Kidney (tissue), 14 donors: ENCODE measurements around the gene EGLN1. TPM values are rescaled to one million over a fixed set of nuclear protein-coding genes. Genes with fewer than 3 reads are reported as not detected.

Experiments
- DNase-seq, 5 donors: peaks; one replicate each; pipeline ENCODE4 v3.0.0-alpha.2; 2013 to 2020
- FAIRE-seq: peaks from 2 replicates; lab custom pipeline; 2012; peaks lifted over from hg19 to GRCh38; lab: Jason Lieb, UNC
- H3K27ac ChIP-seq, 2 donors: one replicate each; pipeline ENCODE4 v1.7.0; 2013; ENCODE audit warnings: low read depth in 2 of 2, low read length in 2 of 2, inconsistent platforms in 1 of 2
- H3K27me3 ChIP-seq: one replicate; pipeline ENCODE4 v1.7.1; 2013; ENCODE audit warnings: low read length, inconsistent platforms; ENCODE audit not compliant: control insufficient read depth, insufficient read depth
- H3K36me3 ChIP-seq, 3 donors: one replicate each; pipeline versions ENCODE4 v1.7.0 to v1.7.1; 2013; ENCODE audit warnings: low read length in 3 of 3, control low read depth in 1 of 3, inconsistent platforms in 1 of 3; ENCODE audit not compliant: insufficient read depth in 3 of 3, control insufficient read depth in 2 of 3
- H3K4me1 ChIP-seq, 3 donors: one replicate each; pipeline versions ENCODE4 v1.7.0 to v1.7.1; 2013; ENCODE audit warnings: low read length in 3 of 3, inconsistent platforms in 1 of 3, low read depth in 1 of 3; ENCODE audit not compliant: control insufficient read depth in 2 of 3, insufficient read depth in 2 of 3
- H3K4me3 ChIP-seq, 3 donors: one replicate each; pipeline versions ENCODE4 v1.7.0 to v1.8.1; 2013; ENCODE audit warnings: low read length in 3 of 3, control low read depth in 1 of 3, inconsistent platforms in 1 of 3
- H3K9ac ChIP-seq, 3 donors: one replicate each; pipeline versions ENCODE4 v1.7.0 to v1.7.1; 2013; ENCODE audit warnings: low read length in 3 of 3, control low read depth in 1 of 3, inconsistent platforms in 1 of 3
- H3K9me3 ChIP-seq, 3 donors: one replicate each; pipeline versions ENCODE4 v1.7.0 to v1.7.1; 2013; ENCODE audit warnings: low read length in 3 of 3, control low read depth in 1 of 3, inconsistent platforms in 1 of 3; ENCODE audit not compliant: control insufficient read depth in 2 of 3, insufficient read depth in 1 of 3
- intact Hi-C: fragments of 100-400 bp; cut with DNase I; formaldehyde crosslinking; loops from one replicate; pipeline ENCODE4 v1.11.1; 2022
- polyA plus RNA-seq: library from polyadenylated mRNA; stranded (reverse); fragments of 350-450 nt; fragmentation: Illumina TruSeq; extraction: RNeasy Lipid Tissue Mini Kit (QIAGEN cat#74804); gene quantifications from one replicate; pipeline ENCODE4 v1.2.3, GENCODE V29; 2014; ENCODE audit warnings: low read depth, low replicate concordance; ENCODE audit not compliant: insufficient read depth
- total RNA-seq: library from RNA; stranded (reverse); fragmentation: NEBNext Ultra II Directional; extraction: Animal tissue kit (Norgen Biotek cat#: 25700); gene quantifications from one replicate; pipeline ENCODE4 v1.2.1, GENCODE V29; 2021
- TF ChIP-seq, protein P1 (sequence below): IDR thresholded peaks from 3 replicates; pipeline ENCODE4 v1.5.1; 2012; ENCODE audit warnings: mild to moderate bottlenecking, moderate library complexity, borderline replicate concordance; ENCODE audit not compliant: insufficient read depth; ENCODE audit errors: extremely low read depth
- donor health status: control.
- donor health status: control.
- donor health status: control.
- donor health status: control.
- donor health status: control.
- donor health status: DM: yes; HTN: yes; CAD: no.
- donor health status: Normal renal cell carcinoma (clear cell type).

Gene EGLN1
- total and polyA plus RNA-seq, 2 donors from 2014 or later, result 12.2 to 38.8 TPM

GRCh38 chr1:231404318-231404717 lies 17.8 kb downstream of the EGLN1 start:
- Histone ChIP-seq H3K4me1 (peaks cover 0 to 22% (median 13%) of the 10 kb centered on the region in 3 donors), H3K9ac (no peak overlapping the region), H3K27ac (no peak overlapping the region), H3K27me3 (no peaks in the 10 kb centered on the region), H3K9me3 (no peaks in the 10 kb centered on the region), H3K4me3 (no peak overlapping the region), H3K36me3 (no peaks in the 10 kb centered on the region)
- no peak for DNase-seq
- no peak for FAIRE-seq
- intact Hi-C loops, result no loop called here
- TF ChIP-seq, protein P1, sequence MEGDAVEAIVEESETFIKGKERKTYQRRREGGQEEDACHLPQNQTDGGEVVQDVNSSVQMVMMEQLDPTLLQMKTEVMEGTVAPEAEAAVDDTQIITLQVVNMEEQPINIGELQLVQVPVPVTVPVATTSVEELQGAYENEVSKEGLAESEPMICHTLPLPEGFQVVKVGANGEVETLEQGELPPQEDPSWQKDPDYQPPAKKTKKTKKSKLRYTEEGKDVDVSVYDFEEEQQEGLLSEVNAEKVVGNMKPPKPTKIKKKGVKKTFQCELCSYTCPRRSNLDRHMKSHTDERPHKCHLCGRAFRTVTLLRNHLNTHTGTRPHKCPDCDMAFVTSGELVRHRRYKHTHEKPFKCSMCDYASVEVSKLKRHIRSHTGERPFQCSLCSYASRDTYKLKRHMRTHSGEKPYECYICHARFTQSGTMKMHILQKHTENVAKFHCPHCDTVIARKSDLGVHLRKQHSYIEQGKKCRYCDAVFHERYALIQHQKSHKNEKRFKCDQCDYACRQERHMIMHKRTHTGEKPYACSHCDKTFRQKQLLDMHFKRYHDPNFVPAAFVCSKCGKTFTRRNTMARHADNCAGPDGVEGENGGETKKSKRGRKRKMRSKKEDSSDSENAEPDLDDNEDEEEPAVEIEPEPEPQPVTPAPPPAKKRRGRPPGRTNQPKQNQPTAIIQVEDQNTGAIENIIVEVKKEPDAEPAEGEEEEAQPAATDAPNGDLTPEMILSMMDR, result no peak

DNA sequence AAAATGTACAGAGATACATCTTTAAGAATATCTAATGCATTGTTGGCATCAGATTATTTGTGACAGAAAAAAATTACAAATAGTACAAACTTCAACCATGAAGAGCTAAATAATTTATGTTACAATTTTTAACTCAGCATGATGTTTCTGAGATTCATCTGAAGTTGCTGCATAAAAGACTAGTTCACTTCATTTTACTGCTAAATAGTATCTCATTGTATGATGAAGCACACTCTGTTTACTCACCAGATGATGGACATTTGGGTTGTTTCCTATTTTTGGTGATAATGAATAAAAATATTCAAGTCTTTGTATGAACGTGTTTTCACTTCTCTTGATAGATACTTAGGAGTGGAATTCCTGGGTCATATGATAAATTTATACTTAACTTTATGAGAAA lies 20.6 kb downstream of the EGLN1 start:
- Histone ChIP-seq H3K36me3 (no peaks in the 10 kb centered on the region), H3K9ac (no peak overlapping the region), H3K4me1 (peaks cover 0 to 4% (median 2%) of the 10 kb centered on the region in 3 donors), H3K9me3 (no peaks in the 10 kb centered on the region), H3K27me3 (no peaks in the 10 kb centered on the region), H3K27ac (no peak overlapping the region), H3K4me3 (no peak overlapping the region)
- TF ChIP-seq, protein P1, result no peak
- intact Hi-C loops, result no loop called here
- DNase-seq (no peak), FAIRE-seq (no peak)

GRCh38 chr1:231397886-231398671 lies 24.0 kb downstream of the EGLN1 start:
- intact Hi-C loops, result no loop called here

More at GRCh38 chr1:231397886-231398671, 24.0 kb downstream of the EGLN1 start:
- Histone ChIP-seq H3K9me3 (no peaks in the 10 kb centered on the region), H3K36me3 (no peaks in the 10 kb centered on the region), H3K27ac (no peak overlapping the region), H3K9ac (no peak overlapping the region), H3K27me3 (no peaks in the 10 kb centered on the region), H3K4me1 (peaks cover 4 to 17% (median 9%) of the 10 kb centered on the region in 3 donors), H3K4me3 (no peak overlapping the region)
- DNase-seq (no peak), FAIRE-seq (no peak)
- TF ChIP-seq, protein P1, result no peak
